ENCODE data around the gene TPCN1.

TPCN1 gene

DNA sequence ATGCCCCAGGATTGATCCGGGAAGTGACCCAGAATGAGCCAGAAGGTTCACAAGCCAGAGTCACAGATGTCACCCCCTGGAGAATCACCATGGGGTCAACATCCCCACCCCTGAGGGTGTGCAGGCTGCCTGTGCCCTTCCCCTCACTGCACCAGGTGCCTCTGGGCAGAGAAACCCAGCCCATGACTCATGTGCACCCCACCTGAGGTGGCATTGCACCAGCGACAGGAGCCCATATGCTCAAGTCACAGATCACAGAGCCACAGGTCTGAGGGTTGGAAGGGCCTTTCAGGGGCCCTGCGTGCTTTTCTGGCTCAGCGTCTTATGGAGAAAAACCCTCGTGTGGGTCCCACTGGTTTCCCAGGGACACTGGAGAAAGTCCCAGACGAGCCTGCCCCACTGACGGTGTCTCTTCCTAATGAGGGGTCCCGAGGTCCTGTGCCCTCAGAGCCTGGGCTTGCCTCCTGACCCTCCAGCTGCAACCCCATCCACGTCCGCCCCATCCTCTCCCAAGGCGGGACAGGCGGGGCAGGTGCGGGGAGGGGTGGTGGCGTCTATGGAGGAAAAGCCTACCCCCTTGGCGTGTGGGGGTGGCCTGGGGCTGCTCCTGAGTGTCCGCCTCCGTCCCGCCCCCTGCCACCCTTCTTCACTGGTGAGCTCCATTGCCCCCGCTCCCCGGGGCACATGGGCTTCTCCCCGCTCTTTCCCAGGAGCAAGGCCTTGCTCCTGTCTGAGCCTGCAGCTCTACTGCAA lies 66.1 kb downstream of the TPCN1 start:
- DNase-seq (ENCODE audit: low read depth) = no peak

- no peak for DNase-seq (ENCODE audit: low read depth)
Measured at GRCh38 chr12:113287899-113288282, 66.6 kb downstream of the TPCN1 start.

- no peak for DNase-seq (ENCODE audit: low read depth)
Measured at GRCh38 chr12:113289361-113289760, 68.1 kb downstream of the TPCN1 start.

DNA sequence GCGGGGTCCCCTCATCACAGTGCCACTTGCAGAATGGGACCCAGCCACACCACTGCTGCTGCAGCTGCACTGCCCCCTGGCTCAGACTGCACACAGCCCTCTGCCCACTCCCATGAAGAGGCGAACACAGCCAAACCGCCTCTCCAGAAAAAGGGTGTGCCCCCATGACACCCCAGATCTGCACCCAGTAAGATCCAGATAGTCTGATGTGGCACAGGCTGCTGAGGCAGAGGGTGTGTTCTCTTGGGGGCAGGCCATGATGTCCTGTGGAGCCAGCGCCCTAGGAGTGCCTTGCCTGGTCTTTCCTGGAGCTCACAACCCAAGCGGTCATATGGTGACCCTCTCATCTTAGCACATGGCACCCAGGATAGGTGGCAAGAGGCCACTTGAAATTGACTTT lies 69.2 kb downstream of the TPCN1 start:
- DNase-seq (ENCODE audit: low read depth) = no peak

DNA sequence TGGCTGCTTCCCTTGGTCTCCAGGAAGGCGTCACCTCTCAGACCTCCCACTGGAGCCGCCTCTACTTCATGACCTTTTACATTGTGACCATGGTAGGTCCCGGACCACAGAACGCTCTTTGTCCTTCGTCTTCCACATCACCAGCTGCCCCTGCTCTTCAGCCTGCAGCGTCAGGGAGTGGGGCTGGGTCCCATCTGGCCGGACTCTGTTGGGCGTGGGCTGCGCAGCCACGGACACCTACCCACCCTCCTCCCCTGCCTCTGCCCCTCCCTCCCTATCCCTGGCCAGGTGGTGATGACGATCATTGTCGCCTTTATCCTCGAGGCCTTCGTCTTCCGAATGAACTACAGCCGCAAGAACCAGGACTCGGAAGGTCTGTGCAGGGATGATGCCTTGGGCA lies 70.3 kb downstream of the TPCN1 start:
- DNase-seq (ENCODE audit: low read depth) = no peak

- DNase-seq (ENCODE audit: low read depth) = peak; percentile 68
Measured at GRCh38 chr12:113292091-113292490, 70.8 kb downstream of the TPCN1 start.

GRCh38 chr12:113292547-113292946 lies 71.3 kb downstream of the TPCN1 start:
- DNase-seq (ENCODE audit: low read depth) = no peak

DNA sequence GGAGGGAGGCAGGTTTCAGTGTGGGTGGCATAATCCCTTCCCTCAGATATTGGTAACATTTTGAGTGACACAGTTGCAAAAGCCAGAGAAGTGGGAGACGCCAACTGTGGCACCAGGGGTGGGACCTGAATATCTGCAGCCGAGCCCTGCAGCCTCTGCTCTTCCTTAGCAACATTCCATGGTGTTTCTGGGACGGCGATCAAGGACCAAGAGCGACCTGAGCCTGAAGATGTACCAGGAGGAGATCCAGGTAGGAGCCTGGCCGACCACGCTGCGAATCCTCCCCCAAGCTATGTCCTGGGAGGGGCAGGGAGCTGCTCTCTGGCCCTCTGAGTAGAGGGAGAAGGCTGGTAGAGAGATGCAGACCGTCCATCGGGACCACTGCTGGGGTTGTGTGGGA lies 71.8 kb downstream of the TPCN1 start:
- no peak for DNase-seq (ENCODE audit: low read depth)

- no peak for DNase-seq (ENCODE audit: low read depth)
Measured at GRCh38 chr12:113295886-113296556, 74.8 kb downstream of the TPCN1 start.

DNA sequence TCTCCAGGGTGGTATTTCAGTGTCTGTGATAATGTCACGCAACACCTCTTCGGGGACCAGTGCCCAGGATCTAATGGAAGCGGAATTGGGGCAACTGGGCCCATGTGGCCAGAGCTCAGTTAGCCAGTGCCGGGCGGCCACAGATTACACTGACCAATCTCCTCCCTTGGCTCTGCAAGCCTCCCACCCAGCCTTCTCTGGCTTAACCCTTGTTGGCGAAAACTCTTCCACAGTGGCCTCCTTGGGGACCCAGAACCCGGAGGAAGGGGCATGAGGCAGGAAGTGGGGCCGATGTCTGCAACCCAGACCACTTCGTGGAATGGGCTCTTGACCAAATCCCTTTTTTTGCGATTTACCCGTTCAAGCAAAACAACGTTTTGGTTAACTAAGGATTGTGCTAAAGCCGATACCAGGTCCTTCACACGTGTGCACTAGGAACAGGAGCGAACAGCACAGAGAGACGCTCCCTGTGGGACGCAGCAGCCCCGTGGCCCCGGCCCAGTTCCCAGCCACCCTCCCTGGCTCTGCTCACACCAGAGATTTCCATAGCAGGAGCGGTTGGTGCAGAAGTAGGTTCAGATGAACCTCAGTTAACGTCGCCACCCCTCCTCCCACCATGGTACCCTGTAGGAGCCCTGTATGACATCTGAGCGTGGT lies 75.4 kb downstream of the TPCN1 start:
- no peak for DNase-seq (ENCODE audit: low read depth)

DNA sequence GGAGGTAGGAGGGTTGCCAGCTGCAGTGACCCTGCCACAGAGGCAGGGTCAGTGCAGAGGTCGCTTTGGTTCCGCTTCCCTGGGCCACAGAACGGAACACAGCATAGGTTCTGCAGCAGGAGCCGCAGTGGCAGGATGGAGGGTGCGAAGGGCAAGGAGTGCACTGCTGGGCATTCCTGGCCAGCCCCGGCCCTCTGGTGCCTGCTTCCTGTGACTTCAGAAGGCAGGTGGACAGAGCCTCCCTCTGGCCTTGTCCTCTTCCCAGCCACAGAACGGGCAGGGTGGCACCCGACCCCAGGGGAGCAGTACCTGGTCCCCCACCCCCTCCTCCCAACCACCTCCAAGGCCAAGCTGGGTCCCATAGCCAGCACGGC lies 75.9 kb downstream of the TPCN1 start:
- DNase-seq (ENCODE audit: low read depth) = no peak

GRCh38 chr12:113297621-113298471 lies 76.6 kb downstream of the TPCN1 start:
- DNase-seq (ENCODE audit: low read depth) = no peak

DNA sequence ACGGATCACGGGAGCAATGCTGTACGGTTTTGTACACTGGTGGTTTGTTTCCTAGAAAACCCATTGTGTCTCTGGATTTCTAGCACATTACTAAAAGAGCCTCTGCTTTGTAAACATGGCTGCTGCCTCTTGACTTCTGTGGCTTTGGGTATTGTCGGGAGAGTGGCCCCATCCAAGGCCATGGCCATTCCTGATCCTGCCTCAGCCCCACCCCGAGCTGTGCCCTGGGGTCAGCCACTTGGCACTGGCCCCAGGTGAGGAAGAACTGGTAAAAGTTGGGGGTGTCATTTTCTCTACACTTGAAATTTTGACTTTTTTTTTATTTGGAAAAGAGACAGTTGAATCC lies 77.2 kb downstream of the TPCN1 start:
- DNase-seq (ENCODE audit: low read depth) = no peak

GRCh38 chr12:113298861-113299545 lies 77.7 kb downstream of the TPCN1 start:
- peak; percentile 7 for DNase-seq (ENCODE audit: low read depth)

GRCh38 chr12:113299619-113300237 lies 78.5 kb downstream of the TPCN1 start:
- peak; percentile 87 for DNase-seq (ENCODE audit: low read depth)

GRCh38 chr12:113301811-113302210 lies 80.5 kb downstream of the TPCN1 start:
- DNase-seq (ENCODE audit: low read depth) = no peak

- no peak for DNase-seq (ENCODE audit: low read depth)
Measured at GRCh38 chr12:113302466-113302865, 81.2 kb downstream of the TPCN1 start.

DNA sequence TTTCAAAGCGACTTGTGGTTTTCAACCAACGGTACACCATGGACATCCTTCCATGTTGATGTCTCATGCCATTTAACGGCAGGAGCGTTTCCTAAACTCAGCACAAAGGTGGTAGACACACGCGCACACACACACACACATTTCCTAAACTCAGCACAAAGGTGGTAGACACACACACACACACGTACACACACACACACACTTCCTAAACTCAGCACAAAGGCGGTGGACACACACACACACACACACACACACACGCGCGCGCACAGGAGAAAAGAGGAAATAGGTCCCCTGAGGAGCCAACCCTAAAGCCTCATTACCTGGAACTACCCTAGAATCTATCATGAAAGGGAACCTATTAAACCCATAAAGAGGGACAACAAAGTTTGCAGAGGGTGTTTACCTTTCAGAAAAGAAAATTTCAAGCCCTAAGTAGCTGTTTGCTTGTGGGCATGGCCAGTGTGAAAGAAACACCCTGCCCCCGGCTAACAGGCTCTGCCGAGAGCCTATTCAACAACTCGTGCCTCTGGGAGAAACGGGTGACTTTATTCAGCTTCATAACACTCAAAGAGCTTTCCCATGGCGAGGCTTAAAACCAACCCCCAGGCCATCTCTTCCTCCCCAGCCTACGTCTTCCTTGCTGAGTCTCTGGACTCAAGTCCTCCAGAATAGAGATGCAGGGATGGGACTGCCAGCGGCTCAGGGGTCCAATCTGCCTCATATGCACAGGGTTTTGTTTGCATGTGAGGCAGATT lies 81.8 kb downstream of the TPCN1 start:
- DNase-seq (ENCODE audit: low read depth) = no peak

GRCh38 chr12:113305281-113305856 lies 84.1 kb downstream of the TPCN1 start:
- DNase-seq (ENCODE audit: low read depth) = no peak

DNA sequence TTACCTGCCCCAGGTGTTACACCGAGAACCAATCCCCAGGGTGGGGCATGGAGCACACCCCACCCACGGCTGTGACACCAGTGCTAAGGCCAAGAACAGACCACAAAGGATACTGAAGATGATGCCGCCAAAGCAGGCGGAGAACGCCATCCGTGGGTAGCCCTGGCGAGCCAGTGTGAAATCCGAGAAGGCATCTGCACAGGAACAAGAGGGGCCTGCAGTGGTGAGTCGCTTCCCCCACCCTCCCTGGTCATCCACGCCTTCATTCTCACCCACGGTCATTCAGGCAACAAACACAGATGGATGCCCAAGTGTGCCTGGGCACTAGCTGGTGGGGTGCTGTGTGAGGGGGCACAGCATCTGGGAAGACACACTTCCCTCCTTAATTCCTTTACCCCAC lies 85.1 kb downstream of the TPCN1 start:
- DNase-seq (ENCODE audit: low read depth) = peak; percentile 12
